Measurements from ENCODE around the gene TEKTIP1. TPM values are rescaled to one million over a fixed set of nuclear protein-coding genes. Genes with fewer than 3 reads are reported as not detected.

The TEKTIP1 gene
- total RNA-seq, 1 donor from 2014 or later: 0.68 TPM

- Mint-ChIP-seq H3K4me3 (ENCODE audit: unreplicated experiment) (no peak overlapping the region), H3K9me3 (ENCODE audit: unreplicated experiment) (no peaks in the 10 kb centered on the region), H3K27me3 (ENCODE audit: low read depth, unreplicated experiment) (no peaks in the 10 kb centered on the region), H3K27ac (ENCODE audit: unreplicated experiment) (no peak overlapping the region), H3K4me1 (ENCODE audit: low read depth, unreplicated experiment) (peaks cover 5% of the 10 kb centered on the region), H3K36me3 (ENCODE audit: low read depth, unreplicated experiment) (peaks cover 6% of the 10 kb centered on the region)
- Histone ChIP-seq H3K27me3 (ENCODE audit: insufficient read depth, low read length) (no peaks in the 10 kb centered on the region), H3K27ac (ENCODE audit: low read depth, low read length) (no peak overlapping the region), H4K20me1 (ENCODE audit: insufficient read depth, low read length) (peaks cover 82% of the 10 kb centered on the region), H2AFZ (ENCODE audit: low read depth, low read length) (no peak overlapping the region), H3K79me2 (ENCODE audit: insufficient read depth, low read length) (peaks cover 77% of the 10 kb centered on the region), H3K4me3 (ENCODE audit: insufficient read depth, low read depth, low read length) (no peak overlapping the region), H3K9ac (ENCODE audit: low read length) (no peak overlapping the region), H3K4me1 (ENCODE audit: insufficient read depth, low read length) (no peaks in the 10 kb centered on the region), H3K36me3 (ENCODE audit: insufficient read depth, low read length) (peaks cover 4% of the 10 kb centered on the region), H3K4me2 (ENCODE audit: low read length) (no peak overlapping the region), H3K9me3 (ENCODE audit: insufficient read depth, low read depth, low read length) (no peaks in the 10 kb centered on the region)
- TF ChIP-seq EZH2 (IDR thresholded peaks at IDR 0.05; ENCODE audit: insufficient read depth, low read length) (no peak), CTCF (IDR thresholded peaks at IDR 0.05; ENCODE audit: insufficient read depth, low read depth, low read length) (no peak)
- FAIRE-seq (no peak), DNase-seq (ENCODE audit: low read depth) (no peak)
Measured at GRCh38 chr19:3522421-3523360, 16.3 kb upstream of the TEKTIP1 start.

GRCh38 chr19:3523361-3524077 is 15.5 kb upstream of the TEKTIP1 start:
- Mint-ChIP-seq H3K27ac (ENCODE audit: unreplicated experiment) (no peak overlapping the region), H3K4me3 (ENCODE audit: unreplicated experiment) (no peak overlapping the region)
- H3K79me2 ChIP-seq (ENCODE audit: insufficient read depth, low read length): peaks cover 69% of the 10 kb centered on the region

More at GRCh38 chr19:3523361-3524077, 15.5 kb upstream of the TEKTIP1 start:
- H3K4me2 ChIP-seq (ENCODE audit: low read length): no peak overlapping the region
- H3K36me3 Mint-ChIP-seq (ENCODE audit: low read depth, unreplicated experiment): peaks cover 6% of the 10 kb centered on the region
- H3K27ac ChIP-seq (ENCODE audit: low read depth, low read length): no peak overlapping the region
- DNase-seq (ENCODE audit: low read depth): no peak
- H3K9me3 Mint-ChIP-seq (ENCODE audit: unreplicated experiment): no peaks in the 10 kb centered on the region
- H3K9me3 ChIP-seq (ENCODE audit: insufficient read depth, low read depth, low read length): no peaks in the 10 kb centered on the region
- H3K27me3 ChIP-seq (ENCODE audit: insufficient read depth, low read length): no peaks in the 10 kb centered on the region
- no peaks in the 10 kb centered on the region for H3K27me3 Mint-ChIP-seq (ENCODE audit: low read depth, unreplicated experiment)
- H3K9ac ChIP-seq (ENCODE audit: low read length): no peak overlapping the region
- TF ChIP-seq EZH2 (IDR thresholded peaks at IDR 0.05; ENCODE audit: insufficient read depth, low read length) (no peak), CTCF (IDR thresholded peaks at IDR 0.05; ENCODE audit: insufficient read depth, low read depth, low read length) (no peak)
- no peak overlapping the region for H2AFZ ChIP-seq (ENCODE audit: low read depth, low read length)
- H3K4me1 Mint-ChIP-seq (ENCODE audit: low read depth, unreplicated experiment): peaks cover 5% of the 10 kb centered on the region
- FAIRE-seq: no peak
- H3K36me3 ChIP-seq (ENCODE audit: insufficient read depth, low read length): peaks cover 4% of the 10 kb centered on the region
- peaks cover 77% of the 10 kb centered on the region for H4K20me1 ChIP-seq (ENCODE audit: insufficient read depth, low read length)
- no peaks in the 10 kb centered on the region for H3K4me1 ChIP-seq (ENCODE audit: insufficient read depth, low read length)
- H3K4me3 ChIP-seq (ENCODE audit: insufficient read depth, low read depth, low read length): no peak overlapping the region
